GM21360 (cell line): ENCODE results near the gene BCR.

Experiments used
- ATAC-seq: cut with Tn5 transposase; IDR thresholded peaks from one replicate; pipeline ENCODE4 v1.9.1; 2021; ENCODE audit warnings: mild to moderate bottlenecking, moderate library complexity; ENCODE audit not compliant: unreplicated experiment

BCR gene

DNA sequence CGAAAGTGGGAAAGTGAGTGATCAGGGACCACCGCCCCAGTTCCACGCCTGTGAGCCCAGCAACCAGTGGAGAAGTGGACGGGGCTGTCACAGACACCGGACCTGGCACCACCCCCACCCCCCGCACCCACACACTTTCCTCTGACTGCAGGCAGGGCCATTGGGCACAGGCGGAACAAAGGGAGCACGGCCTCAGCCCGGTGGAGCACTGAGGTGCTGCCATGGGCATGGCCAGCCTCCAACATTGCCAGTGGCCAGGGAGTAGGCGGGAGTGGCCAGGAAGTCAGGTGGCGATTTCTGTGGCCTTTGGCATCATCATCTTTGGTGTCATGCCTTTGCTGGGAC lies 78.5 kb downstream of the BCR start:
- ATAC-seq: no peak

DNA sequence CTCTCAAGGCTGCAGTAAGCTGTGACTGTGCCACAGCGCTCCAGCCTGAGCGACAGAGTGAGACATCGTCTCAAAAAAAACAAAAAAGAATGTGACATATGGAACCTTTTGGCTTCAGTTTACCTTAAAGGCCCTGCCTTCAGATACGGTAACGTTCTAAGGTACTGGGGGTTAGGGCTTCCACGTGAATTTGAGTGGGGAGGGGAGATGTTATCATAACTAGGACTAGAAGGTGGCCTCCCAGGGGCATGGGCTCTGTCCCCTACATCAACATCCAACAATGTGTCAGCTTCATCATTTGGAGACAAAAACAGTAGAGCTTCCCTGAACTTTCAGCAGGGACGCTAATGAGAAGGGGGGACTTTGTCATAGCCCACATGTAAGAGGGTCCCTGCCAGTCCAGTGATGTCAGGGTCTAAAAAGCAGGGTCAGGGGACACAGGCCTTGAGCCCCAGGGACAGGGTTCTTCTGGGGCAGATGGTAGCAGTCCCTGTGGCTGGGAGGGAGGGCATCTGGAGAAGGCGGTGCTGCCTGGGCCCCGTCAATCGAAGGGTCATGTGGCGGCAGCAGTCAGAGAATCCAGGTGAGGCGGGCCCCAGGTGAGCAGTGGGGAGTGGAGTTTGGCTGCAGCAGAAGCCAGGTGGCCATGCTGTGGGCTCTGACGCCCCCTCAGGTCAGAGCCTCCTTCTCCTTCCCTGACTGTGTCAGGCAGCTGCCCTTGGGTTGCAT lies 79.8 kb downstream of the BCR start:
- no peak for ATAC-seq

DNA sequence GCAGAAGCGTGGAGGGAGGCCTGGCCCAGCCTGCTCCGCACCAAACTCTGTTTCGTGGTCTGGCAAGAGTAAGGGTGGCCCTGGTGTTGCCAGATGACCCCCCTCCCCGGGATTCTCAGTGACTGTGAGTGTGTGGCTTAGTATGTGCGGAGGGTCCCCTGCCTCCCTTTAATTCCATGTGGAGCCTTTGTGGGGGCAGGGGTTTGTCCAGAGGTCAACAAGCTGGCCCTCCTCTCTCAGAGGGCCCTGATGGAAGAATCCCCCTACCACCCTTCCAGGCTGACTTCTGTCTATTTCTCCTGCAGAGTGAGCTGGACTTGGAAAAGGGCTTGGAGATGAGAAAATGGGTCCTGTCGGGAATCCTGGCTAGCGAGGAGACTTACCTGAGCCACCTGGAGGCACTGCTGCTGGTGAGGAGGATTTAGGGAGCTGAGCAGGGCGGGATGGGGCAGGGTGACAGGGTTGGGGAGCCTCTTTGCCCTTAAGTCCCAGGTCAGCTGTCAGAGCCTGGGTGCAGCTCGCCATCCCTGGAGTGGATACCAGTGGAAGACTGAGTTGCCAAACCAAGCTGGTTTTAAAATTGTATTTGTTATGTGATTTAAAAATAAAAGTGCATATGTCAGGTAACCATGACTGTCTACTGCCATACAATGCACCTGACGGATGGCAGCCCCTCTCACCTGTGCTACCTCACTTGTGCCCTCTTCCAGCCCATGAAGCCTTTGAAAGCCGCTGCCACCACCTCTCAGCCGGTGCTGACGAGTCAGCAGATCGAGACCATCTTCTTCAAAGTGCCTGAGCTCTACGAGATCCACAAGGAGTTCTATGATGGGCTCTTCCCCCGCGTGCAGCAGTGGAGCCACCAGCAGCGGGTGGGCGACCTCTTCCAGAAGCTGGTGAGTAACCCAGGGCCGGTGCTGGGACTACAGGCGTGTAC lies 80.6 kb downstream of the BCR start:
- no peak for ATAC-seq

DNA sequence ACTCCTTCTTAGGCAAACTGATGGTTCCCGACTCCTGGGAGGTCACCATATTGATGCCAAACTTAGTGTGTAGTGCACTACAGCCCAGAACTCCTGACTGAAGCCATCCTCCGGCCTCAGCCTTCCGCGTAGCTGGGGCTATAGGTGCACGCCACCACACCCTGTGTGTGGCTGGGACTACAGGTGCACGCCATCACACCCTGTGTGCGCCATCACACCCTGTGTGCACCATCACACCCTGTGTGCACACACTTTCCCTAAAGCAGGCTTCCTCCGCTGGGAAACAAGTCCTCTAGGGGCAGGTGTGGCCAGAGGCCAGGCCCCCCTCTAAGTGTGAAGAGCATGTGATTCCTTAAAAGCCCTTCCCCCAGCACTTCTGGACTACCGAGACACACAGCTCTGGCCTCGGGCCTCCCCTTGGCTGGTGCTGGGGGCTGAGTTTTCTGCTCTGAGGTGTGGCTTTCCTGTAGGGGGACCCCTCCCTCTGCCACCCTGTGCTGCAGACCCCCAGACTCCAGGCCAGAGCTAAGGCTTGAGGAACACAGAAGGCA lies 81.7 kb downstream of the BCR start:
- ATAC-seq: no peak

DNA sequence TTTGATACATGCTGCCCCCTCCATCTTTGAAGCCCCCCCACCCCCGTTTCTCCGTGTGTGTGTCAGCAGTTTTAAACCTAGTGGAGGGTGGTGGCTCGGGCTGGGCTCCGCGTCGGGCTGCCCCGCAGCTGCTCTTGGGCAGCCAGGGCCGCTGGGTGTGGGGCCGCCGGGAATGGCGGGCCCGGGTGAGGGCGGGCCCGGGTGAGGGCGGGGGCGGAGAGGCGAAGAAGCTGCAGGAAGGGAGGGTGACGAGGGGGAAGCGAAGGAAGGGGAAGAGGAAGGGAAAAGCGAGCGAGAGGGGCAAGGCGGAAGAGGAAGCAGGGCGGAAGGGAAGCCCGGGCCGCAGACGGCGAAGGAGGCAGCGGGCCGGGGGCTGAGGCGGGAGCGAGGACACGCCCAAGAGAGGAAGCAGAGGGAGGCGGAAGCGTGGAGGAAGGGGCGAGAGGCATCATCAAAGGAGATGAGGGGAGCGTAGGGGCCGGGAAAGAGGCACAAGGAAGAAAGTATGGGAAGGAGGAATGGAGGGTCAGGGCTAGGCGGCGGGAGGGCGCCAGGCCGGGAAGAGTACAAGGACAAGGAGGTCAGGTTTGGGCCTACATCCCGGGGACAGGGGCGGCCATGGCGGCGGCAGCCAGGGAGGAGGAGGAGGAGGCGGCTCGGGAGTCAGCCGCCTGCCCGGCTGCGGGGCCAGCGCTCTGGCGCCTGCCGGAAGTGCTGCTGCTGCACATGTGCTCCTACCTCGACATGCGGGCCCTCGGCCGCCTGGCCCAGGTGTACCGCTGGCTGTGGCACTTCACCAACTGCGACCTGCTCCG lies 82.4 kb downstream of the BCR start:
- no peak for ATAC-seq

DNA sequence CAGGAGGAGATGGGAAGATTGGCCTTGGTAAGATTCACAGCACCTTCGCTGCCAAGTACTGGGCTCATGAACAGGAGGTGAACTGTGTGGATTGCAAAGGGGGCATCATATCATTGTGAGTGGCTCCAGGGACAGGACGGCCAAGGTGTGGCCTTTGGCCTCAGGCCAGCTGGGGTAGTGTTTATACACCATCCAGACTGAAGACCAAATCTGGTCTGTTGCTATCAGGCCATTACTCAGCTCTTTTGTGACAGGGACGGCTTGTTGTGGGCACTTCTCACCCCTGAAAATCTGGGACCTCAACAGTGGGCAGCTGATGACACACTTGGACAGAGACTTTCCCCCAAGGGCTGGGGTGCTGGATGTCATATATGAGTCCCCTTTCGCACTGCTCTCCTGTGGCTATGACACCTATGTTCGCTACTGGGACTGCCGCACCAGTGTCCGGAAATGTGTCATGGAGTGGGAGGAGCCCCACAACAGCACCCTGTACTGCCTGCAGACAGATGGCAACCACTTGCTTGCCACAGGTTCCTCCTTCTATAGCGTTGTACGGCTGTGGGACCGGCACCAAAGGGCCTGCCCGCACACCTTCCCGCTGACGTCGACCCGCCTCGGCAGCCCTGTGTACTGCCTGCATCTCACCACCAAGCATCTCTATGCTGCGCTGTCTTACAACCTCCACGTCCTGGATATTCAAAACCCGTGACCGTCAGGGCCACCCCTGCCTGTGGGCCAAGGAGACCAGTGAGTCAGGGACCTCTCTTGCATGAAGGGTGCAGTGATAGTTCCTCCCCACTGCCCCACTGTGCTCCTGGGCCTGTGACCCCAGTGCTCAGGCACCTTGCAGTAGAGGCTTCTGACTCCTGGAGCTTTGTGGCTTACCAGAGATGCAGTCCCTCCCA lies 83.6 kb downstream of the BCR start:
- no peak for ATAC-seq

DNA sequence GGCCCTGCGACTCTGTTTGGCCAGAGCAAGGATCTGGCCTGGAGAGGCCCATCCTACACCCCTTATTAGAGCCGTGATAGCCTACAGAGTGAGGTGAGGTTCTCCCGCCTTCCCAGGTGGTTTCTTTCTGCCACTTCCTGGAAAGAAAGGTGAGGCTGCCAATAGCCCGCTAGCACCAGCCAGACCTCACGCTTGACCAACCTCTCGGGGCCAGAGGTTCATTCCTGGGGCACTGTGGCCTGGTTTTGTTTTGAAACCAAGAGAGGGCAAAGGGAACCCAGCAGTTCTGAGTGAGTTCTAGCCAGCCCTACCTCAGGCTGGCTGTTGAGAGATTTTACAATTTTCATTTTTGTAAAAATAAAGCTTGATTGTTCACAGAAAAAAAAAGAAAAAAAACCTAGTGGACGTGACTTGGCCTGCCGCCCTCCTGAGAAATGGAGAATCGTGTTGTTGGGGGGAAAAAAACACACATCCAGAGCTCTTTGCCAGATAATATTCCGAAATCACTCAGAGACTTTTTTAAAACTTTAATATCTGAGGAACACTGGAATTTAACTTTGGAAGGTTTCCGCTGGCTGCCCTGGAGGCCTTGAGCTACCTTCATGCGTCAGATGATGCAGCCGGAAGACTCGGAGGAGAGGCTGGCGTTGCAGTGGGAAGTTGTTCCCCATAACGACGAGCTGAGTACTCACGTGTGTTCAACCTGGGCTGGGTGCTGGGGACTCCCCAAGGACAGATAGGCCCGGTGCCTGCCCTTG lies 84.5 kb downstream of the BCR start:
- no peak for ATAC-seq

DNA sequence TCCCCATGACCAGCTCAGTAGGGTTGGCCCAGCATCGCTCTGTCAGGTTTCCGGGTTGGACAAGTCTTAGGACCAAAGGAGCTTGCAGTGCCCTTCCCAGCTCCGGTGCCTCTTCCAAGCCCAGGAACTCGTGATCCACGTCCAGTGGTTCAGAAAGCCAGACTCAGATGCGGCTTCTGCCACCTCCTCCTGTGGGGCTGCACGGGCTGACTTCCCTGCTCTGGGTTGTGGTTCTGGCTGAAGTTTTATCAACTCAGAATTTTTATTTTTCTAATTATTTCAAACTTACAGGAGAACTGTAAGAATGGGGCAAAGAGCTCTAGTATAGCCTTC lies 85.0 kb downstream of the BCR start:
- ATAC-seq: no peak

DNA sequence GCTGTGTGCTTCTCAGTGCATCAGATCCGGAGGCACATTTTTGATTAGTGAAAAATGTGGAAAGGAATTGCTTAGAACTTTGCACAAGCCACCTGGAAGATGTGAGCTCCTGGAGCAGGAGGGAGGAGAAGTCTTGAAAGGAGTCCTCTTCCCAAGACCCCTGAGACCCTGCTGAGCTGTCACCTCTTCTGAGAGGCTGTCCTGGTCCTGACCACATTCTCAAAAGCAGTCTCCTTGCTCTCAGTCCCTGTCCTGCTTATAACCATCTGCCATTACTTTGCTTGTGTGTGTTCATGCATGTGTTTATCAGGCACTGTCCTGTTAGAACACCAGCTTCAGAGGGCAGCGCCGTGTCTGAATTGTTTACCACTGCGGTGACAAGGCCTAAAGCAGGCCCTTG lies 86.5 kb downstream of the BCR start:
- no peak for ATAC-seq

DNA sequence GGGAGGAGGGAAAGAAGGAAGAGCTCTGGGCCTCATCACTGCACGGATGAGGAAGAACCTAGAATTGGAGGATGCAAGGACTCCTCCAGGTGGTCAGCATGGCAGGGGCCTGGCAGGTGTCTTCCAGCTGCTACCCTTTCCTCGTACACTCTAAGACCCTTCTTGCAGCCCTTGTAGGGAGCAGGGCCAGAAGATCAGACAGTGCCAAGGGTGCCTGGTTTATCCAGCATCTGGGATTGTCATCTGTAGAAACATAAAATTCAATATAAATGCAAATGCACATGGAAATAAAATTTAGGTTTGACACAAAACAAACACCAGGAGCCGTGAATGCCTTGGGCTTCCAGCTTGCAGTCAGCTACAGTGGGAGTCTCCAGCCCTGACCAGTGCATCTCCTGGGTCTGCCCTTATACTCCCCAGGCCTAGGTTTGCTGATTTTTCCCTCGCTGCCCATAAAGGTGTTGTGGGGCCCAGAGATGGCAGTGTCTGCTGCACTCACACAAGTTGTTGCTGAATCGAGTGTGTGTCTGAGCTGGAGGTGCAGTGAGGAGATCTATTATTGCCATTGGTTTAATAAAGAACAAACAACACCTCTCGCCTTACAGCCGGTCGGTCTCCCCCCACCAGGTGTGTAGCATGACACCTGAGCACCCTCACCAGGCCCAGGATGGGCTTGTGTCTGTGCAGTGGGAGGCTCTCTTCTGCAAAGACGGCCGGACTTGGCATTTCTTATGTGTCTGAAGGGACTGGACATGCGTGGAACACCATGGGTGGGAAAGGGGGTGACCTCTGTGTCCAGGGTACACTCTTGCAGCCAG lies 87.1 kb downstream of the BCR start:
- ATAC-seq: no peak

DNA sequence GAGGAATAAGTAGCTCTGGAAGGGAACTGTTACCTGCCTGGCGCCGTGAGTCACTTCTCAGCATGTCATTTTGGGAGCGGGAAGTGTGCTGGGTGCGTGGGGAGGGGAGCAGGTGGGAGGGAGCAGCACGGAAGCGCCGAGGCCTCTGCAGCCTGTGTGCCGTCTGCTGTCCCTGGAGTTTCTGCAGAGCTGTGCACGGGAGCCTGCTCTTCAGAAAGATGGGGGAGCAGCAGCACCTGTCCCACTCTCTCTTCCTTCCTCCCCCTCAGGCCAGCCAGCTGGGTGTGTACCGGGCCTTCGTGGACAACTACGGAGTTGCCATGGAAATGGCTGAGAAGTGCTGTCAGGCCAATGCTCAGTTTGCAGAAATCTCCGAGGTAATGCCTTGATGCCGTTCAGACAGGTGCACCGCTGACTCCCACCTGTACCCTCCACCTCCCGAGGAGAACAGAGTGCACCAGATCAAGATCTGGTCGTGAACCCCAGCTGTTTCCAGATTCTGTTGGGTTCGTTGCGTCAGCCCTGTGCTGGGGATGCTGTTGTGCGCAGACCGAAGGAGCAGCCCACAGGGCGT lies 87.9 kb downstream of the BCR start:
- no peak for ATAC-seq

DNA sequence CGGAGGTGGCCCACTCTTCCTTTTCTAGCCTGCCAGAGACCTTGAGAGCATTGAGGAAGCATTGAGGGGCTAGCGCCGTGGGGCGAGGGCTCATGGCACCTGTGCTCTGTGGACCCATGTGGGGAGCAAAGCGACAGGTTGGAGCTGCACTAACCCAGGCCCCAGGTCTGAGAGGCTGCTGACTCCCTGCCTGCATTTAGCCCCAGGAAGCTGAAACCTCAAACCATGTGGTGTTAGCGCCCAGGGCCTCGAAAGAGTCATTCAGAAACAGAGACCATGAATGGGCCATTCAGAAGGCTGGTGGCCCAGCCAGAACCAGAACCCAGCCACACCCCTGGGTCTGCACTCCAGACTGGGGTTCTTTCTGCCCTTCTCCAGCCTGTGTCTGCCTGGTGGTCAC lies 88.6 kb downstream of the BCR start:
- ATAC-seq: no peak

DNA sequence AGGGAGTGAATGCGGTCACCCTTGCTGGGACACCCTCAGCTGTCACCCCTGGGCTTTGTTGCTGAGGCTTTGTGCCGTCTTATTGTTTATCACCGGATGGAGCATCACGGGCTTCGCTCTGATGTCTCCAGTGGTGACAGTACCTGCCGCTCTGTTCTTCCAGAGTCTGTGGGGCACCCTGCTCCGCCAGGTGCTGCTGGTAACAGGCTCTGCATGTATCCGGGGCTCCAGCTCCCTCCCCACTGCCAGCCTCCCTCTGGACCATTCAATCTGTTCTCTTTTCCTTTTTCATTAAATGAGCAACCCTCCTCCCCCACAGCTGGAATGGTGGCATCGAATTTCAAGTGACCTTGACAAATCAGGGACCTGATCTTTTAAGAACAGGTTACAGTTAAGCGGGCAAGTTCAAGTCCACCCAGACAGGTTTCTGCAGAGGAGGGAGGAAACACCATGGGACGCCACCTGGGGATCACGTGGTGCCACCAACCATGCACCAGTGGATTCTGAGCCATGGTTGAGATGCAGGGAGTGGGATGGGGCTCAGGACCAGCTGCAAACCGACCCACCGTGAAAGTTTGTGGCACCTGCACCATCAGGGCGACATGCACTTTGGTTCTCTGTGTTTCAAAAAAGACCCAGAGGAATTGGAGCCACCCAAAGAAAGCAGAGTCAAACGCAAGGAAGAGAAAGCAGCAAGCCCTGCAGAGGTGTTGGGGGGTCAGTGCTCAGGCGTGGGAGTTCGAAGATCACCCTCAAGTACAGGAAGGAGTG lies 89.3 kb downstream of the BCR start:
- no peak for ATAC-seq

DNA sequence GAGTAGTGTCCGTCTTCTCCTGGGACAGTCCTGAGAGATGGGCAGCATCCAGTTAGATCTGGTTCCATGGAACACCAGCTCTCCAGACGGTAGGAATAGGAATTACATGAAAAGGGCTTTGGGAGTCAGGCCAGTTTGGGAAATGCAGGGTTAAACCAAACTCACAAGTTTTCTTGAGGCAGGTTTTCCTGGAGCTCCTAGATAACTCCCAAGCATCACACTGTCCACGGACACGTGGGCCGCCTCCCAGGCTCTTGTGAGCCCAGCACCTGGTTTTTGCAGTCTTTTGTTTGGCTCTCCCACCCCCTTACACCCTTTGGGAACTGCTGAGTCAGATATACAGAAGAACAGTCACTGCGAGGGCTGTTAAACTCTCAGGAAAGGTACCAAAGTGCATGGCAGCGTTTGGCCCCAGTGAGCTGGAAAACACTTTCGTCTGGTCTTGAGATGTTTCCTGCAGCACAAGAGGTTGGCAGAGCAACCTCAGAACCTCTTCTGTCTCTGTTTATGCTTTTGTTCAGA lies 90.0 kb downstream of the BCR start:
- no peak for ATAC-seq

DNA sequence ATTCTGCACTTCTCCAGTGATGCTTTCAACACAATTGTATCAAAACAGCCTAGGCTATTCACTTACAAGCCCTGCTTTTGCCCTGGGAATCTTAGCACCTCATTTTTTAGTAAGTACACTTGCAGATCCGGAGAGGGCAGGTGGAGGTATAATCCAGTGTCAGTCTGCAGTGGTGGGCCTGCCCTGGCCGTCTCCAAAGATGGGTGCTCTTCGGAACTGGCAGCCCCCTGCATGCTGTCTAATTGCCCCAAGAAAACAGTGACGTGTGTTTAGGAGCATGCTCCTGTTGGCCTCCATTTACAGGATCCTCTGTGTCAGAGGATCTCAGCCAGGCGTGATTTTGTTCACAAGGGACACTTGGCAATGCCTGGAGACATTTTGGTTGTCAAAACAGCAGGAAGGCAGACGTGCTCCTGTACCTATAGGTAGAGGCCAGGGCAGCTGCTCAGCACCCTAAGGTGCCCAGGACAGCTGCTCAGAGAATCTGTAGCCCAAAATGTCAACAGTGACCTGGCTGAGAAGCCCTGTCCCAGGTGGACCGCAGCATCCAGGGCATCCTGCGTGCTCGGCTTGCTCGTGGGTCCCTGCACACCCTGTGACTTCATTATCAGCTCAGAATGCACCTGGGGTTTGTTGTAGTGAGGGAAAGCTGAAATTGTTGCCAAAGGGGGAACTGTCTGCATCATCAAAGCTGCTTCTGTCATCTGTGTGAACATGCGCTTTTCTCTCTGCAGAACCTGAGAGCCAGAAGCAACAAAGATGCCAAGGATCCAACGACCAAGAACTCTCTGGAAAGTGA lies 90.7 kb downstream of the BCR start:
- ATAC-seq: no peak

DNA sequence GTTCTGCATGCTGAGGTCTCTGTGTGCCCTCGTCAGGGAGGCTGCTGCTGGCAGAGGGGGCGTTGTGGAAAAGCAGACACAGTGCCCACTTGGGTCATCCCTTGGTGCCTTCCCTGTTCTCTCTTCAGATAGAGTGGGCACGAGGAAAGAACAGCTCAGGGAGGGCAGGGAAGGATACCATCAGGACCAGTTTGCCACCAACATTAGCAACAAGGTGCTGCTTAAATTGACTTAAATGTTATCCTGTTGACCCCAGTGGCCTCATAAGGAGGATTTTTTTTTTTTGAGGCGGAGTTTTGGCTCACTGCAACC lies 91.2 kb downstream of the BCR start:
- no peak for ATAC-seq

DNA sequence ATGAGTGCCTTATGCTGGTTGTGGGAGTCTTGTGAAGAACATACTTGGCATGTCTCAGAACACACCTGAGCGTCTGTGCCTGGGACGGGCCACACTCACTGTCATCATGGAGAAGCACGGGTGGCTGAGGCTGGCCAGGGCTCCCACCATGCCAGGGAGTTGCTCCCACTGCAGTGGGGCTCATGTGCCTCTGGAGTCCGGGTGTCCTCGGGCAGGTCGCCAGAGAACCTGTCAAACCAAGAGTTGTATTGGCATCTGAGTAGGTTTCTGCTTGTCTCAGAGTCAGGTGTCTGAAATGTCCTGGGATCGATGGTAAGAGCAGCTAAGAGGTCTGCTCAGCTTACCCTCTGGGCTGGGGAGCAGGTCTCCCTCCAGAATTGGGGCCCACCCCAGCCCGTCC lies 92.1 kb downstream of the BCR start:
- no peak for ATAC-seq
